Epithelial cell of prostate (primary cell): ENCODE data around the gene CELSR3.

Experiments
- DNase-seq: peaks from one replicate; pipeline ENCODE4 v3.0.0-alpha.2; 2011; ENCODE audit warnings: low read depth, low spot score
- H3K27ac ChIP-seq: fragments of 450-650 bp; 2 replicates; pipeline ENCODE4 v1.5.1; 2017; ENCODE audit warnings: mild to moderate bottlenecking

Gene CELSR3

GRCh38 chr3:48588230-48588629 is 74.5 kb downstream of the CELSR3 start:
- DNase-seq, result no peak
- no peak overlapping the region for H3K27ac ChIP-seq

- no peak overlapping the region for H3K27ac ChIP-seq
- DNase-seq, result no peak
These were observed 75.0 kb downstream of the CELSR3 start for GRCh38 chr3:48587686-48588085.
